Ishikawa (cell line): Measurements from ENCODE around the gene SF3B2.

Experiments
- CEBPB ChIP-seq: IDR thresholded peaks from 2 replicates; pipeline ENCODE4 v1.6.1; 2012
- CREB1 ChIP-seq: IDR thresholded peaks from 2 replicates; pipeline ENCODE4 v1.6.1; 2012; ENCODE audit warnings: low read depth
- EGR1 ChIP-seq: IDR thresholded peaks from 2 replicates; pipeline ENCODE4 v1.6.1; 2012
- EP300 ChIP-seq: IDR thresholded peaks from 2 replicates; pipeline ENCODE4 v1.6.1; 2012; ENCODE audit warnings: borderline replicate concordance
- FOXM1 ChIP-seq: IDR thresholded peaks from 2 replicates; pipeline ENCODE4 v1.6.1; 2012; ENCODE audit warnings: low read depth, borderline replicate concordance
- NFIC ChIP-seq: IDR thresholded peaks from 2 replicates; pipeline ENCODE4 v1.6.1; 2012
- RAD21 ChIP-seq: IDR thresholded peaks from 2 replicates; pipeline ENCODE4 v1.6.1; 2012; ENCODE audit warnings: low read depth
- TAF1 ChIP-seq: IDR thresholded peaks from 2 replicates; pipeline ENCODE4 v1.6.1; 2012; ENCODE audit warnings: low read depth, mild to moderate bottlenecking
- TCF12 ChIP-seq: IDR thresholded peaks from 2 replicates; pipeline ENCODE4 v1.6.1; 2012; ENCODE audit warnings: low read depth
- TEAD4 ChIP-seq: IDR thresholded peaks from 2 replicates; pipeline ENCODE4 v1.6.1; 2012
- YY1 ChIP-seq: IDR thresholded peaks from 2 replicates; pipeline ENCODE4 v1.6.1; 2012; ENCODE audit warnings: low read depth
- ZBTB7A ChIP-seq: IDR thresholded peaks from 2 replicates; pipeline ENCODE4 v1.6.1; 2012; ENCODE audit warnings: low read depth
- TF ChIP-seq, protein P1 (sequence below): IDR thresholded peaks from 2 replicates; pipeline ENCODE4 v1.6.1; 2012
- TF ChIP-seq, protein P2 (sequence below): IDR thresholded peaks from 2 replicates; pipeline ENCODE4 v1.6.1; 2012; ENCODE audit warnings: low read depth, mild to moderate bottlenecking
- TF ChIP-seq, protein P3 (sequence below): IDR thresholded peaks from 2 replicates; pipeline ENCODE4 v1.6.1; 2012

The SF3B2 gene

DNA sequence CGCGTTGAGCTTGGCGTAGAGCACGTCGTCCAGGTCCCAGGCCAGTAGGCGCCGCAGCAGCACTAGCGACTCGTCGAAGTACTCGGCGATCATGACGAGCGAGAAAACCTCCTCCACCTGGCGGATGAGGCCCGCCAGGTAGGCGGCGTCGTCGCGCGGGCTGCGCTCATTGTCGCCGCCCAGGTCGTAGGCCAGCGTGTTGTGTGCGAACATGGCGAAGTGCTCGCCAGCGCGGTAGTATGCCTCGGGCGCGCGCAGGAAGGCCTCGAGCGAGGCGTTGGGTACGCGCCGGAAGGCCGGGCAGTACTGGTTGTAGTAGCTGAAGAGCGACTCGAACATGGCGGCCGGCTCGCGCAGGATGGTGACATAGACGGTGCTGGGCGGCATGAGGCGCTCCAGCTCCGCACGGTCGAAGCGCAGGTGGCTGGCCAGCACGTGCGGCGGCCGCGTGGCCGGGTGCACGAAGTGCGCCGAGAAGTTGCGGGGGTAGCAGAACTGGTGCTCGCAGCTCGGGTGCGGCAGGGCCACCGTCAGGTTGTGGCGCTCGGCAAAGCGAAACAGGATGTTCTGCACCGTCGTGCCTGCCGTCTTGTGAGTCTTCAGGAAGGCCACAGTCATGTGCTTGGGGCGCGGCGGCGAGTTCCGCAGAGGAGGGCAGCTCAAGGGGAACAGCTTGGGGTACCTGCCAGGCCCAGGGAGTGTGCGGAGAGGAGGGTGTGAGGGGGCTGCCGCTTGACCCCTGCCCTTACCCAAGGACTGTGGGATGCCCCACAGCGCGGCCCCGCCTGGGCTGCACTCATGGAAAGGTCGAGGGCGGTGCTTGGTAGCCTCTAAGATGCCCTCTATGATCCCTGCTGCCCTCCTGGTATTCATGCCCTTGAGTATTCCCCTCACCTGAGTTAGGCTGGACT, 8.9 kb upstream of the SF3B2 start:
- TF ChIP-seq CEBPB (no peak), TCF12 (no peak), ZBTB7A (no peak), YY1 (no peak), TEAD4 (no peak), RAD21 (no peak), EGR1 (no peak), TAF1 (no peak), FOXM1 (no peak), CREB1 (no peak), EP300 (no peak), NFIC (no peak)
- TF ChIP-seq, protein P1, sequence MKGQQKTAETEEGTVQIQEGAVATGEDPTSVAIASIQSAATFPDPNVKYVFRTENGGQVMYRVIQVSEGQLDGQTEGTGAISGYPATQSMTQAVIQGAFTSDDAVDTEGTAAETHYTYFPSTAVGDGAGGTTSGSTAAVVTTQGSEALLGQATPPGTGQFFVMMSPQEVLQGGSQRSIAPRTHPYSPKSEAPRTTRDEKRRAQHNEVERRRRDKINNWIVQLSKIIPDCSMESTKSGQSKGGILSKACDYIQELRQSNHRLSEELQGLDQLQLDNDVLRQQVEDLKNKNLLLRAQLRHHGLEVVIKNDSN: no peak
- TF ChIP-seq, protein P2, sequence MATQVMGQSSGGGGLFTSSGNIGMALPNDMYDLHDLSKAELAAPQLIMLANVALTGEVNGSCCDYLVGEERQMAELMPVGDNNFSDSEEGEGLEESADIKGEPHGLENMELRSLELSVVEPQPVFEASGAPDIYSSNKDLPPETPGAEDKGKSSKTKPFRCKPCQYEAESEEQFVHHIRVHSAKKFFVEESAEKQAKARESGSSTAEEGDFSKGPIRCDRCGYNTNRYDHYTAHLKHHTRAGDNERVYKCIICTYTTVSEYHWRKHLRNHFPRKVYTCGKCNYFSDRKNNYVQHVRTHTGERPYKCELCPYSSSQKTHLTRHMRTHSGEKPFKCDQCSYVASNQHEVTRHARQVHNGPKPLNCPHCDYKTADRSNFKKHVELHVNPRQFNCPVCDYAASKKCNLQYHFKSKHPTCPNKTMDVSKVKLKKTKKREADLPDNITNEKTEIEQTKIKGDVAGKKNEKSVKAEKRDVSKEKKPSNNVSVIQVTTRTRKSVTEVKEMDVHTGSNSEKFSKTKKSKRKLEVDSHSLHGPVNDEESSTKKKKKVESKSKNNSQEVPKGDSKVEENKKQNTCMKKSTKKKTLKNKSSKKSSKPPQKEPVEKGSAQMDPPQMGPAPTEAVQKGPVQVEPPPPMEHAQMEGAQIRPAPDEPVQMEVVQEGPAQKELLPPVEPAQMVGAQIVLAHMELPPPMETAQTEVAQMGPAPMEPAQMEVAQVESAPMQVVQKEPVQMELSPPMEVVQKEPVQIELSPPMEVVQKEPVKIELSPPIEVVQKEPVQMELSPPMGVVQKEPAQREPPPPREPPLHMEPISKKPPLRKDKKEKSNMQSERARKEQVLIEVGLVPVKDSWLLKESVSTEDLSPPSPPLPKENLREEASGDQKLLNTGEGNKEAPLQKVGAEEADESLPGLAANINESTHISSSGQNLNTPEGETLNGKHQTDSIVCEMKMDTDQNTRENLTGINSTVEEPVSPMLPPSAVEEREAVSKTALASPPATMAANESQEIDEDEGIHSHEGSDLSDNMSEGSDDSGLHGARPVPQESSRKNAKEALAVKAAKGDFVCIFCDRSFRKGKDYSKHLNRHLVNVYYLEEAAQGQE: no peak
- TF ChIP-seq, protein P3, sequence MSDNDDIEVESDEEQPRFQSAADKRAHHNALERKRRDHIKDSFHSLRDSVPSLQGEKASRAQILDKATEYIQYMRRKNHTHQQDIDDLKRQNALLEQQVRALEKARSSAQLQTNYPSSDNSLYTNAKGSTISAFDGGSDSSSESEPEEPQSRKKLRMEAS: no peak

- TF ChIP-seq TAF1 (no peak), EGR1 (no peak), NFIC (no peak), TEAD4 (no peak), RAD21 (no peak), CEBPB (no peak), YY1 (no peak), ZBTB7A (no peak), TCF12 (no peak), FOXM1 (no peak), EP300 (no peak), CREB1 (no peak)
- TF ChIP-seq, protein P1: no peak
- TF ChIP-seq, protein P3: no peak
- TF ChIP-seq, protein P2: no peak
Measured at GRCh38 chr11:66044757-66045156, 7.4 kb upstream of the SF3B2 start.

DNA sequence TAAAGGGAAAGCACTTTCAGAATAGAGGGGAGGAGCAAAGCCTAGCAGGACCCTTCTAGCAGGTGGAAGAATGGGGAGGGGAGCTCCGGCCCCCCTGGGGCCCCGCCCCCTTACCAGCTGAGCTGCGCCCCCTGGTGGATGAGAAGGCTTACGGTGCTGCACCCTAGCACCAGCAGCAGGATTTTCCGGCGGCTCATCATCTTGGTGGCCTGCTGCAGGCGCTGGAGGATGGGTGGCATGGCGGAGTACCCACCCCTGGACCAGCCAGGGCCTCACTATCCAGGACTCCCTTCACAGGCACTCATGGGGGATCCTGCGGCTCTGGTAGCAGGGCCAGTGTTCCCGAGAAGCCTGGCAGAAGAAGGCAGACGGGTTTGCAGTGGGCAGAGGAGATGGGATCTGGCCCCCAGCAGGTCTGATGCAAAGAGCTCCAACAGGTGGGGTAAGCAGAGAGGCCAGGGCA, 7.0 kb upstream of the SF3B2 start:
- TF ChIP-seq ZBTB7A: peak; percentile 94
- TF ChIP-seq, protein P1: no peak
- TF ChIP-seq RAD21: peak; percentile 56

DNA sequence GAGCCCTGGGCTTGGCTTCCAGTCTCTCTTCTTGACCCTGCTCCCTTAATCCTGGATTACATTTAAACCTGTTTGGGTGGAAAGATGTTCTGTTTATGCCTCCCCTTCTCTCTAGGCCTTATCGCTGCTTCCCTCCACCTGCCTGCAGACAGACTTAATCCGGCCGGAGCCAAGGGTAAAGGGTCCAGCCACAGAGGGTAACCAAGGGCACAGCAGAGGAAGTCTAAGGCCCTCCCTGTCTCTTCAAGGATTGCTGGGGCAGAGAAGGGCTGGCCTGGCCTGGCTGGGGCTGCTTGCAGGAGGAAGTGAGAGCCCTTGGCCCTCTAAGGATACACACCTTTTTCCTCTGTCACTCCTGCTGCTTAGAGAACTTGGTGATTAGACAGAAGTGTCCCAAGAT, 5.3 kb upstream of the SF3B2 start:
- TF ChIP-seq FOXM1 (no peak), CREB1 (no peak), TAF1 (no peak), CEBPB (no peak), RAD21 (no peak)
- TF ChIP-seq, protein P1: no peak
- TF ChIP-seq, protein P2: no peak
